Measurements from ENCODE around the gene EMID1.

The EMID1 gene

DNA sequence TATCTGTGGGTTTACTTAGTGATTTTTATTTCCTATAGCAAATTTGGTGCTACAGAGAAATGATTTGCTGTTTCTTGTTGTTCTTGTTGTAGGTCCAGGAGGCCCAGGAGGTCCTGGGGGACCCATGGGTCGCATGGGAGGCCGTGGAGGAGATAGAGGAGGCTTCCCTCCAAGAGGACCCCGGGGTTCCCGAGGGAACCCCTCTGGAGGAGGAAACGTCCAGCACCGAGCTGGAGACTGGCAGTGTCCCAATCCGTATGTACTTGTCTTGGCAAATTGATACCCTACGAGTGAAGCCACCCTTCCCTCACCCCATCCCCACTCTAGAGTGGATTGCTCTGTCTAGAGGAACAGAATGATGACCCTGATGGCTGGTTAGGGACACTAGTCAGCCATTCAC, 92.9 kb downstream of the EMID1 start:
- no peak for DNase-seq

DNA sequence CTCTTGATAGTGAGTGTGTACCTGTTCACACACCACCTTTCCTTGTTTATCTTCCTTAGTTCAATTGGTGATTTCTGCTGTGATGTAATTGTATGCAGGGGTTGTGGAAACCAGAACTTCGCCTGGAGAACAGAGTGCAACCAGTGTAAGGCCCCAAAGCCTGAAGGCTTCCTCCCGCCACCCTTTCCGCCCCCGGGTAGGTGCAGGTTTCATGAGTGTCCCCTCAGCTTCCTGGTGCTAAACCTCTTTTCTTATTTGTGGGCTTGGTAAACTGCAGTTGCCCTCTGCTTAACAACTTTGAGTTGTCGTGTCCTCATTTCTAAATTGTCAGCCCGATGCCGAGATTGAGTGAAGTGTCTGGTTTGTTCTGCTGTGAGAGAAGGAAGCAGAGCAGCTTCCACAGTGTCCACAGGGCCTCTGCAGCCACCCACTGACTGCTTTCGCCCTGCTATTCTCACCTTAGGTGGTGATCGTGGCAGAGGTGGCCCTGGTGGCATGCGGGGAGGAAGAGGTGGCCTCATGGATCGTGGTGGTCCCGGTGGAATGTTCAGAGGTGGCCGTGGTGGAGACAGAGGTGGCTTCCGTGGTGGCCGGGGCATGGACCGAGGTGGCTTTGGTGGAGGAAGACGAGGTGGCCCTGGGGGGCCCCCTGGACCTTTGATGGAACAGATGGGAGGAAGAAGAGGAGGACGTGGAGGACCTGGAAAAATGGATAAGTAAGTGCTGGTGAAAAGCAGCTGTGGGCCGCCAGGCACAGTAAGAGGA, 93.6 kb downstream of the EMID1 start:
- no peak for DNase-seq

DNA sequence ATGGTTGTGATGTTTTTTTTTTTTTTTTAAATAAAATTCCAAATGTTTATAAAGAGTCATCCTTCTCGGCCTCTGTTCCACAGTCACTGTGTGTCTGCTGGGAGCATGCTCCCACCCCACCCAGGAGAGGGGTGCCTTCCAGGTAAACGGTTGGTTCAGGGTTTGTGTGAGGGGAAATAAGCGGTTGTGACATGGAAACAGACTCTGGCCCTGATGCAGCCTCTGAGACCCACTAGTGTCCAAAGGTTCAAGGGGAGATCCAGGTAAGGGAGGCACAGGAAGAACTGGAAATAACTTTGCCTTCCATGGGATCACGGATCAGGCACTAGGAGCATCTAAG, 94.7 kb downstream of the EMID1 start:
- no peak for DNase-seq

DNA sequence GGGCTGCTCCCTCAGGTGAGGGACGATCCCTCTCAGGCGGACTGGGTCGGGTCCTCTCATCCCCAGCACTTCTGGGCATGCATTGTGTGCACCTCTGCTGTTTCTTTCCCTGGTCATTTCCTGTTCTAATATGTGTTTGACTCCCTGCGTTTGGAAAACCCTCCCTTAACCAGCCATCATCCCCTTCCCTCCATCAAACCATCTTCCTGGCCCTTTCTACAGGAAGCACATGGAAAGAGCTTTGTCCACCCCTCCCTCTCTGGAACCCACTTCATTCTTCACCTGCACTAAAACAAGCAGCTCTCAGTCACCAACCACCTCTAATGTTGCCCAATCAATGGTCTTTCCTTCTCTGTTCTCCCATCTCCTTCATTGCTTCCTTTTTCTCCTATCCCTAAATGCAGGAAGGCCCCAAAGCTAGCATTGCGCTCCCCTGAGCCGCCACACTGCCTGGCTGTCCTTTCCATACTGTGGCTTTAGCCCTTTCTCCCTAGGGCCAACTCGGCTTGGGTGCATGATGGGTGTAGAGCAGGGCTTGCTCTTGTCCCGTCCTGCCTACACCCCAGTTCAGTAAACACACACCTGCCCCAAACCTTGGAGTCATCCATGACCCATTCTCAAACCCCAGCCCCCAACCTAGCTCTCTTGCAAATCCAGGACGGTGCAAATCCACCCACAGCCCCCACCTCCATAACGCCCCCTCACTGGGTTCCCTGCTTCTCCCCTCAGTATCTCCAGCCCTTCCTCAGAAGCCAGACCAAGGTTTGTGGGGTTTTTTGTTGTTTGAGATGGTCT, 95.3 kb downstream of the EMID1 start:
- DNase-seq, result no peak

DNA sequence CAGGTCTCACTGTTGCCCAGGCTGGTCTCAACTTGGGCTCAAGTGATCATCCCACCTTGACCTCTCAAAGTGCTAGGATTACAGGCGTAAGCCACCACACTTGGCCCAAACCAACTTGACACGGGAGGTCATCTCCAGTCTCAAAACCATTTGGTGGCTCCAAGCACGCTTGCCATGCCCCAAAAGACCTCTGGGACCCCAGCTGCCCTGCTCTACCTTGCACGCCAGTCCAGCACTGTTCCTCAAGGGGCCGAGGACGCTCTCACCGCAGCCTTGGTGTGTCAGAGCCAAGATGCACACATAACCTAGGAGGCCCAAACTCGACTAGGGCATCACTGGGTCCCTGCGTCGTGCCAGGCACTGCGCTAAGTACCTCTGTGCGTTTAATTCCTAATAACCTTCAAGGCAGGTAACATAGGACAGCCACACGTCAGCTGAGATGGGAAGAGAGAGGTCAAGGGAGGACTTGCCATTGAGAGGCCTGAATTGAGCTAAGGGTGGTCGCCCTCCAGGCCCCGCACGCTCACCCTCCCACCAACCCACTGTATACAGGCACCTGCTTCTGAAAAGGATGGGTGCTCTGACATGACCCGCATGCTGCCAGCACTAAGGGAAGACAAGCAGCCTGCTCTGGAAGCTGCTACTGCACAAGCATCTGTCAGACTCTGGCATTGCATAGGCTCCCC, 96.2 kb downstream of the EMID1 start:
- no peak for DNase-seq

DNA sequence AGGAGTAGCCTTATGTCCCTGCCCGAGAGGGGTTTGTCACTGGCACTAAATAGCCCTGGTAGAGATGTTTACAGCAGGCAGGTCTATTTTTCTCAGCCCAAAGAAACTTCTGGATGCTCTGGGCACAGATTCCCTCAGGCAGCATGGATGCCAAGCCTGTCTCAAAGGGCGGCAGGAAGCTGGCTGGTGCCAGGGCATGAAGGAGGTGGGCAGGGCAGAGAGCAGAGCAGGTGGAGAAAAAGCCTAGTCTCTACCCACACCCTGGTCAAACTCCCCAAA, 96.6 kb downstream of the EMID1 start:
- no peak for DNase-seq

DNA sequence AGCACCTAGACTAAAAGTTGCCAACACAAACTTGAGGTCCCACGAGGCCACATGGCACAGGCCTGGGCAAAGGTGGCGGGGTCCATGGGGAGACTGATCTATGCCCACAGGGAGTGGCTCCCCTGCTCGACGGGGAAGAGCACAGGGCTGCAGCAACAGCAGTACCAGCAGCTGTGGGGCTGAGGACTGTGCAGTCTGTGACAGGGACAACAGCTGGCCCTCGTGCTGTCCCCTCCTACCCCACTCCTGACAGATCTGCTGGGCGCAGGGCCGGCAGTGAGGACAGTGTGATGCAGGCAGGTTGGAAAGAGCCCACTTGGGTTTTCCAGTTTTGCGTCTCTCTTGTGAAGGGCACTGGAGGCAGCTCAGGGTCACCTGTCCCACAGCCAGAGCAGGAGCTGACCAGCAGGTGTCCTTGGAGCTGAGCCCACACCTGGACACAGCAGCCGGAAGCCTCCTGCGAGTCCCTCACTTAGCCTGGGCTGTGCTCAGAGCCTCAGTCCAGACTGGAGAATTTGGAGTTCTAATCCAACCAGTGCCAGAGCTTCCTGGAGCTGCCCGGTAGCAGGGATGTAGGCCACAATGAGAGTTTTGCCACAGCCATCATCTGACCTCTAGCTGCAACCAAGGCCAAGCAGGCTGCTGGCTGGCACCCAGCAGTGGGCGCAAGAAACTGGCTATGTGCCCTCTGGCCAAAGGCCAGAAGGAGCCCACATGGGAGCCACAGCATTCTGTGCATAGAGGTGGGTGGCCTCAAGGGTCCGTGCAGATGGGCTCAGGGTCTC, 97.2 kb downstream of the EMID1 start:
- no peak for DNase-seq

DNA sequence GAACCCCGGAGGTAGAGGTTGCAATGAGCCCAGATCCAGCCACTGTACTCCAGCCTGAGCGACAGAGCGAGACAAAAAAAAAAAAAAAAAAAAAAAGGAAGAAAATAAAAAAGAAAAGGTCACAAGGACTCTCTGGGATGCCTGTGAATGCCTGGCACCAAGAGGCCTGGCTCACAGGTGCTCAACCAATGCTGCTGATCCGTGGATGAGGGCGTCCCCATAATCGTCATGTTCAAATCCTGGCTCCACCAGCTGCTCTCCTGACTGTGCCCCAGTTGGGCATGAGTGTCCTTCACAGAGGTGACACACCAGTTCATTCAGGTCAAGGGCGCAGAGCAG, 100.1 kb downstream of the EMID1 start:
- no peak for DNase-seq

DNA sequence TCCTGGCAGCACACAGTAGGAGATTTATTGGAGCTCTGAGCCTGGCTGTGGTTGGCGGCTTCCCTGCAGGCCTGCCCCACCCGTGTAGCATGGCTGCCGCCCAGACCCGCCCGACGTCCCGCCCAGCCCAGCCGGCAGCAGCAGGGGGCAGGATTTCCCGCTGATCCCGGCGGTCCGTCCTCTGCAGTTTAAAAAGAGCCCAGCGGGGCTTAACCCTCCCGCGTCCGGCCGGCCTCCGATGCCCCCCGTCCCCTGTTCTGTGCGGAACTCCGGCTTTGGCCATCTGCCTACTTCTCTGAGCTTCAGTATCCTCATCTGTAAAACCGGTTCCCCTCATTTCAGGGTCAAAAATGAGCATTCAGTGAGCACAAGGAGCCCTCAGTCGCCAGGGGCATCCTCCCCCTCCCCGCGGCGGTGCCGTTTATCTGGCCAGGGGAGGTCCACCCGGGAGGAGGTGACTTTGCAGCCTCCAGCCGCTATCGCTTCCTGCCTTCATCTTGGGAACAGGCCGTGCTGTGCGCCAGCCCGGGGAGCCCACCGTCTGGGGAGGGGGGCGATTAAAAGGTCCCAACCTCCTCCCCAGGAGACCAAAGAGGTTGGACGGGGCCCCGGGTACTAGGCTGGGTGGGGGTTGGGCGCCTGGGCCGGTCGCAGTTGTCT, 100.6 kb downstream of the EMID1 start, which contains the start of gene GAS2L1:
GAS2L1 (plus strand) TSS at position 476 of the 660 bp plus-strand sequence. CDS start 1,456 bp downstream, outside the sequence.
- DNase-seq, result peak; percentile 74

DNA sequence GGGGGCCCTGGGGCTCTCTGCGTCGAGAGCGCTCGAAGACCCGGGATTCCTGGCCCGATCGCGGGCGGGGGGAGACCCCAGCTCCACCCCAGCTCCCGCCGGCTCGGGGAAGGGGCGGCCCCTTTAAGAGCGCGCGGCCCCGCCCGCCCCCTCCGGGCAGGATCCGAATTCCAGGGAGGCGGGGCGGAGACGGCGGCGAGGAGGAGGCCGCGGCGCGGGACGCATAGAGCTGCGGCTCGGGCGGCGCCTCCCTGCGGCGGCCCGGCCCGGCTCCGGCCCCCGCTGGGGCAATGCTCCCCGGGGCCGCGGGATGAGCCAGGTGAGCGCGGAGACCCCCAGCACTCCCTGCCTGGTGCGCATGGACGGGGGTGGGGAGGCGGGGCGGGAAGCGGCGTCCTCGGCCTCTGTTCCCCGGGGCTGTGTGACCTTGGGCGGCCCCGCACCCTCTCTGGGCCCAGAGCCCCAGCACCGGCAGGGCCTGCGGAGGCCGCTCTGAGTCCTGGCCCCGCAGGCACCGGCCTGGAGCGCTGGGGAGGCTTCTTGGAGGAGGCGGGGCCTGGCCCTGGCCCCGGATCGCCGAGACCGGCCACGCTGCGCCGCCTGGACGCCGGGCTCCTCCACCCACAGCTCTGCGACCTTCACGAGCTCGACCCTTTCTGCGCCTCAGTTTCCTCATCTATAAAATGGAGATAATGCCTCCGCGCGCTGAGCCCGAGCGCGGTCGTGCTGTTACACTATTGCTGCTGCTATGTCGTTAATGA, 101.3 kb downstream of the EMID1 start:
- DNase-seq, result peak; percentile 80

DNA sequence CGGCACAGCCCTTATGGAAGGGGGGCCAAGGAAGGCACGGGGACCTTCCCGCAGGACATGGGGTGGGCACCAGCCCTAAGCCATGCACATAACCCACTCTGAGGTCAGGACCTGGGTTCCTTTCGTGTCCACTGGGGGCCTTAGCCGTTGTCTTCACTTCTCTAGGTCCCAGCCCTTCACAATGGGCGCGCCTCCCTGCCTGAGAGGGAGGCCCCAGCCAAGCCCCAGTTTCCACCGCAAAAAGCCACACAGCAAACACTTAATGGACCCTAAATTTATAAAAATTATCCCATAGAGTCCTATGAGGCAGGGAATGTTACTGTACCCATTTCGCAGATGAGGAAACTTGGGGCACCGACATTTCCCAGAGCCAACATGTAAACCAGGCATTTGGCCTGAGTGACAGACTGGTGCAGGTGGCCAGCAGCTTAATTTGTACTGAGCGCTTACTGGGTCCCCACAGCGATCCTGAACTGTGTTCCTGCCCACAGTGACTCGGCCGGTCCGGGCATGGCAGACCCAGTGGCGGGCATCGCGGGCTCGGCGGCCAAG, 102.0 kb downstream of the EMID1 start:
- no peak for DNase-seq

DNA sequence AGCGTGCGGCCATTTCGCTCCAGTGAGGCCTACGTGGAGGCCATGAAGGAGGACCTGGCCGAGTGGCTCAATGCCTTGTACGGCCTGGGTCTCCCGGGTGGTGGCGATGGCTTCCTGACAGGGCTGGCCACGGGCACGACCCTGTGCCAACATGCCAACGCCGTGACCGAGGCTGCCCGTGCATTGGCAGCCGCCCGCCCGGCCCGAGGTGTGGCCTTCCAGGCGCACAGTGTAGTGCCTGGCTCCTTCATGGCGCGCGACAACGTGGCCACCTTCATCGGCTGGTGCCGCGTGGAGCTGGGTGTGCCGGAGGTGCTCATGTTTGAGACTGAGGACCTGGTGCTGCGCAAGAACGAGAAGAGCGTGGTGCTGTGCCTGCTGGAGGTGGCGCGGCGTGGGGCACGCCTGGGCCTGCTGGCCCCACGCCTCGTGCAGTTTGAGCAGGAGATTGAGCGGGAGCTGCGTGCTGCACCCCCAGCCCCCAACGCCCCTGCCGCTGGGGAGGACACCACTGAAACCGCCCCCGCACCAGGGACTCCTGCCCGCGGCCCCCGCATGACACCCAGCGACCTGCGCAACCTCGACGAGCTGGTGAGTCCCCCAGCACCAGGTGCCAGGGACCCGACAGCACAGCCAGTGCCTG, 102.6 kb downstream of the EMID1 start:
- DNase-seq, result no peak

DNA sequence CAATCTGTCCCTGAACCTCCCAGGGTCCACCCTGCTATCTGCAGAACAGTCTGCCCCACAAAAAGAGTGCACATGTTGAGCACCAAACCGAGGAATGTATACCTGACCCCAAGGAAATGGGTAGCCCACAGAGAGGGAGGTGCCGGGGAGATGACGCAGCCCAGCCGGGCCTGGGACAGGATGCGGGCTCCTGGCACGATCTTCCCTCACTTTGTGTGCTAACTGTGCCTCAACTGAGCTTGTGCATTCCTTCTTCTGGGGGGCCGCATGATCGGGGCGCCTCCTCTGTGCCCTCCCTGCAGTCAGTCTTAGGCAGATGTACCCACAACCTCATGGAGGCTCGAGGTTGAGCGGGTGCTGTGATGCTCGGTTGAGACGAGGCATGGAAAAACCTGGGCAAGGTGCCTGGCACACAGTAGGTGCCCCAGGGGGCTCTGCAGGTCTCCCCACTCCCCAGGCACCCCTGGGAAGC, 103.1 kb downstream of the EMID1 start:
- peak; percentile 58 for DNase-seq
